GM19324 (cell line): ENCODE measurements around the gene EFNA2.

Experiments used
- ATAC-seq: cut with Tn5 transposase; IDR thresholded peaks from one replicate; pipeline ENCODE4 v1.9.1; 2021; ENCODE audit warnings: mild to moderate bottlenecking, moderate library complexity; ENCODE audit not compliant: unreplicated experiment, low FRiP score

The EFNA2 gene

GRCh38 chr19:1281569-1282287 is 3.9 kb upstream of the EFNA2 start:
- no peak for ATAC-seq

GRCh38 chr19:1282588-1283206 is 3.0 kb upstream of the EFNA2 start:
- no peak for ATAC-seq

- ATAC-seq = no peak
These were observed 2.3 kb upstream of the EFNA2 start for GRCh38 chr19:1283207-1283916.

- no peak for ATAC-seq
These were observed 1.8 kb upstream of the EFNA2 start for GRCh38 chr19:1283917-1284292.

- no peak for ATAC-seq
These were observed 1.2 kb upstream of the EFNA2 start for GRCh38 chr19:1284293-1284978.

- no peak for ATAC-seq
These were observed 515 bp upstream of the EFNA2 start for GRCh38 chr19:1284979-1285736.

GRCh38 chr19:1286487-1287353 is 1.0 kb downstream of the EFNA2 start:
- ATAC-seq = no peak

GRCh38 chr19:1287354-1288225 is 1.9 kb downstream of the EFNA2 start:
- no peak for ATAC-seq

- ATAC-seq = no peak
These were observed 2.5 kb downstream of the EFNA2 start for GRCh38 chr19:1288226-1288612.

GRCh38 chr19:1288833-1289685 is 3.4 kb downstream of the EFNA2 start:
- ATAC-seq = no peak

- no peak for ATAC-seq
These were observed 4.0 kb downstream of the EFNA2 start for GRCh38 chr19:1289686-1290025.

GRCh38 chr19:1290196-1290702 is 4.6 kb downstream of the EFNA2 start:
- no peak for ATAC-seq

GRCh38 chr19:1290703-1291651 is 5.3 kb downstream of the EFNA2 start:
- no peak for ATAC-seq

- ATAC-seq = no peak
These were observed 6.2 kb downstream of the EFNA2 start for GRCh38 chr19:1291761-1292418.

GRCh38 chr19:1292419-1293151 is 6.9 kb downstream of the EFNA2 start:
- ATAC-seq = no peak
